ENCODE results near the gene HEATR5A.

HEATR5A gene

DNA sequence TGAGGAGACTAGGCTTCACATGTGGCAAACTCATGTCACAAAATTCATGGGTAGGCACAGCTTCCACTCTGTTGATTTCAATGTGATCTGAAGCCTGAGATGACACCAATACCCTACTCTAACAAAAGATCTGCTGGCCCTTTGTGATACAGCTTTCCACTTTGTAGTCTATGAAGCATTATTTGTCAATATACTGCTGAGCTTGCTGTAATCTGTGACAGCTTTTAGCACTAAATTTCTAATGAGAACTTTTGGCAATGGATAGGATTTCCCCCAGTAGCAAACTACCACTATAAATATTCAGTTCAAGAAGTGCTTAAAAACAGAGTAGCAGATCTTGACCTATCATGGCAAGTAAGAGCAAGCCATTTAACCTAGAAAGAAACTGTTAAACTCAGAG is 5.6 kb upstream of the HEATR5A start:
- DNase-seq, result no peak

DNA sequence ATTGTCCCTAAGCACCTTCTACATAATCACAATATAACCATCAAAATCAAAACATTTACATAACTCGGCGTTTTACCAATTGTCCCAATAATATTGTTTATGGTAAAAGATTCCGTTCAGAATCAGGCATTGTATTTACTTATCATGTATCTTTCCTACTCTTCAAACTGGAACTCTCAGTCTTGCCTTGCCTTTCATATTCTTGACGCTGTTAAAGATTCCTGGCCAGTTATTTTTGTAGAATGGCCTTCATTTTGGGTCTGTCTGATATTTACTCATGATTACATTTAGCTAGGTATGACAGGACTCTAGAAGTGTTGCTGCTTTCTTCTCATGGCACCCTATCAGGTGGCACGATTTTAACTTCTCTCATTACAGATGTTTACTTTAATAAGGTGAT is 850 bp upstream of the HEATR5A start:
- DNase-seq, result no peak

DNA sequence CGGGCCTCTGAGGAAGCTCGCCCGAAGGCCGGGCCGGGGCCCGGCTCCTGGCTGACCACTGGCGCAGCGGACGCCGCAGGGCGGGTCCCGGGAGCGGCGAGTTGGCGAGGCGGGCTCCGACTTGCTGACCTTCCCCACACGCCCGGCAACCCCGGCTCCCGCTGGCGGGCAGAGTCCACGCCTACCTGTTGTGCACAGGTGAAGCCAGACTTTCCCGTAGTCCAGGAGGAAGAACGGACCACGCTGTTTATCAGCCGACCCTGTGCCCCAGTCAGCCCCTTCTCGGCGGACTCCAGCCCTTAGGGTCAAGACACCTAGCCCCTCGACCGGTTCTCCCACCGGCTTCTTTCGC is 407 bp downstream of the HEATR5A start:
- DNase-seq, result no peak

DNA sequence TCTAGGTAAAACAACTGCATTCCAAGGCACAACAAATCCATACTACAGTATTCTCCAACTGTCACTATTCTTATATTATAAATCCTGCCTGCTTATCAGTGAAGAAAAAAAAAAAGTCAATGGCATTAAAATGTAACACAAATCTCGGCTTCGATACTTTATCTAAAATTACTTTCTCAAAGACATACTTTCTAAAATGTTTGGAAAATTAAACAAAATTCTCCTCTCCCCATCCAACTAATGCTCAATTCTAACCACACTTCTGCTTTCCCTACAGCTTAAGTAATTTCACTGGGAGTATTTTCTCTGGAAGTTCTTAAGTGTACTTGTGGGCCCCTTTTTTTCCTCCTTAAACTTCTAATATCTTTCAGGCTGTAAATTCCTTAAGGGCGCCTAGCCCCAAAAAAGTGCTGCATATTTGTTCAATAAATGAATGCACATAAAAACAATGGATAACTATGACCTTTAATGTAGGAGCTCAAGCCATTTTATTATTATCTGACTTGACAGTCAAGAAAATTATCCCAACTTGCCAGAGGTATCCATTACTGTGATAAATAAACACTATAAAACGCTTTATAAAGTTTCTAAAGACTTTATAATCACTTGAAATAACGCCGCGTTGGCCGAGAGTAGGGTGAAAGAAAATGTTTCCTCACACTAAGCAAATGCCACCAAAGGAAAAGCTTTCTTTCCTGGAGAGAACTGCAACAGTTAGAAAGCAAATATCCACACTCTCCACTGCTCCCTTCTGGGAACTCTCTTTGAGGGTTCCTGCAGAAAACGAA is 977 bp downstream of the HEATR5A start:
- no peak for DNase-seq

DNA sequence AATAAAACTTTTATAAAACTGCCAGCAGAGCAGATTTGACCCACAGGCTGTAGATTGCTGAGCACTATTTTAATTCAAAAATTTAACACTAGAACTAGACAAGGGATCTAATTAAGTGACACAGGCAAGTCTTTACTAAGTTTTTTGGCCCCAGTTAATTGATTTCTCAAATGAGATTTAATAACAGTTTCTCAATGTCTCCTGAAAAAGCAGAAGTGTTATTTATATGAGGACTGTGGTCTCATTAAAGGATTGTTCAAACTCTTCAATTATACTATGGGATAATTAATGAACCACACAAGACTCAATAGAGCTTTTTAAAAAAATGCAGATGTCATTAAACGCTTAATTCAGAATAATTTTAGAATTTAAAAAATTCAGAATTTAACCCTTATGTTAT is 1.9 kb downstream of the HEATR5A start:
- no peak for DNase-seq

DNA sequence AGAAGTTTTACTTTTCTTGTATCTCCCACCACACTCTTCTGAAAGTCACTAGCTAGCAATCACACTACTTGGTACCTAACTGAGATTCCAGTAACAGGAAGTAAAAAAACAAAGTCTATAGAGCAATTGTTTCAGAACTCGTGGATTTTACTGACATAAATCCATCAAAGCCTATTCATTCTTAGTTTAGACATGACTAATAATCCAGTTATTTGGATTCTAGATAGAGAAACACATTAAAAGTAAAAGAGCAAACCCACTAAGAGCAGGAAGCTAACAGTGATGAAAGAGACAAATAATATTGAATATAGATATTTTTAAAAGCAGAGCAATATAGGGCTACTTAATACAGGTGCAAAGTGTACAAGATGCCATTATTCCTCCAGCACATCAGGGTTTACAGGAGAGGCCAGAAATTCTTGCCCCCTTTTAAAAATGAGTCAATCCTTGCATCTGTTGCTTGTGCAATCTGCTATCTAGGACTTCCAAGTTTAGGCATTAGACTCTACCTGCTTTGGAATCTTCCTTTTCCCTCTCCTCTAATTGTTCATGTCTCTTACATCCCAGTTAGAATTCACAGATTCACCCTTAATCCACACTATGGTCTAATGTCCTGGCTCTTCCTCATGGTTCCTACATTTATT is 6.0 kb downstream of the HEATR5A start:
- no peak for DNase-seq

DNA sequence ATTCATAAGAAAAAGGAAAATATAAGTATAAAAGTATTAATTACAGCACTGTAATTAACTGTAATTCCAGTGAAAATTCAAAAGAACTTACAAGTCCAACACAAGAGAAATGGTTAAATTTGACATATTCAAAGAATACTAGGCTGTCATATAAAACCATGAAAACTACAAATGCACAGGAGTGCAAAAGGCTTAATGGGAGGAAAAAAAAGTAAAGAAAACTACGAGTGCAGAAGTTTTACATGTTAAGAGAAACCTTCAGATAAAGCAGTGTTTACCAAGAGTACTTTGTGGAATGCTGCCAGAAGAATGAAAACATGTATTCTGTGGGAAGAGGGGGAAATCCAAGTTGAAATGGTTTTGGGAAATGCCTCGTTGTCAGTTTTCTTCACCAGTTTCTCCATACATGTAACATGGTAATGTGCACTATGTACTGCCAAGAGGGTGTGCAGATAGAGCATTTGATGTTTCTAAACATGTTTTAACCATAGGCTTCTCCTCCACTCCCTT is 9.1 kb downstream of the HEATR5A start:
- DNase-seq, result no peak

DNA sequence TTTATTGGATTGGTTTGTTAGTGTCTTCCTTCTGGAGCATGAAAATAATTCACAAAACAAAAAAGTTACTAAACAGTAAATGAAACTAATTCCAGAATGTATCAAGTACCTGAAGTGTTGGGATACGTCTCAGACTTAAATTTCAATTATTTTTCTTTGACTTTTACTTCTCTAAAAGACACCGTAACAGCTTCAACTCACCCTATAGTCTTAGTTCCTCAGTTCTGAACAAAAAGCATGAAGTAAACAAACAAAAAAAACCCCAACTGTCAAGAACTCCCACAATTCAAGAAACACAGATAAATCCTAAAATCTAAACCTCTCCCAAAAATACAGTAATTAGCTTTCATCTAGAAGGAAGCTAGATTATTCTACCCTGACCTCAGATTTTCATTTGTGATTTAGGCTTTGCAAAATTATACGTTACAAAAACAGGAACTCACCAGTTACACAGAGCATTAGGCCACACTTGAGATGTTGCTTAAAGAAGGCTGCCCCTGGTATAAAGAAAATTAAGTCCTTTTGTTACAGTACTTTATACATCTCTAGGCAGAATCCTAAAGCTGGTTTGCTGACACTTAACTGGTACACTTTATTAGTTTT is 10.2 kb downstream of the HEATR5A start:
- no peak for DNase-seq

DNA sequence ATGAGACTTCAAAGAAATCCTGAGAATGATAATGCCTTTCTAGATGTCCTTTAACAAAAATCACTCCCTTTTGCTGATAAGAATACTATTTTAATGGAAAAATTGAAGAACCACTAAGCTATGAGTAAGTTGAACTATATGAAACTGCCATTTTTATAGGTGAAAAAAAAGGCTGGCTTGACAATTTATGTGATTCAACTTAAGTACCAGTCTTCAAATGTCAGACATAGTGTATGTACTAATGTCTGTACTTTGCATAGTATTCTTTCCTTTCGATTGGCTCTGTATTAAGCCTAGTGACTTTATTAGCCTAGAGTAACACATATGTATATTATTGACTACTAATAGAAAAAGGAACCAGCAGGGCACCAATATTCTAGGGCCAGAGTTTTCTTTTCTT is 11.9 kb downstream of the HEATR5A start:
- DNase-seq, result no peak

DNA sequence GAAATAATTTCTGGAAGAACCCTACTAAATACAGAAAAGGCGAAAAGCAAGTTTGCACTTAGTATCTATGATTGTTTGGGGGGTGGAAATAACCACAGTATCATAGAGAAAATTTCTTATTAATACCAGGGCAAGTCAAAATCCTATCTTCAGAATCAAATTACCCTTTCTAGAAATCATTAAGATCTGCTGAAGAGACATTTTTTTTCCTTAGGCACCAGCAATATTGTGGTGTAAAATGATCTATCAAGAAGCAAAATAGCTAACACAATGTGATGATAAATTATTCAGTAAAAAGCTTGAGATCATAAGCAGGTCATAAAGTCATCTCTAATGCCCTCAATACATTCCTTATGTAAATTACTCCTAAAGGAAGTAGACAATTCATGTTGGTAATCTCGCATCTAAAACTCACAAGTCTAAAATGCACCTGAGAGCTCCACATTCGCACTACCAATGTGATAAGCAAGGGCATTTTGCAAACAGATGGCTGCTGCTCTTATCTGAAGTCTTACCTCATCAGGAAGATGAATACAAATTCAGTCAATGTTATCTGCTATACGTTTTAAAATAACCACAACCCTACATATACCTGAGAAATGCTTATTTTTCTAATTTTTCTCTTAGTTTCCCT is 14.6 kb downstream of the HEATR5A start:
- no peak for DNase-seq

DNA sequence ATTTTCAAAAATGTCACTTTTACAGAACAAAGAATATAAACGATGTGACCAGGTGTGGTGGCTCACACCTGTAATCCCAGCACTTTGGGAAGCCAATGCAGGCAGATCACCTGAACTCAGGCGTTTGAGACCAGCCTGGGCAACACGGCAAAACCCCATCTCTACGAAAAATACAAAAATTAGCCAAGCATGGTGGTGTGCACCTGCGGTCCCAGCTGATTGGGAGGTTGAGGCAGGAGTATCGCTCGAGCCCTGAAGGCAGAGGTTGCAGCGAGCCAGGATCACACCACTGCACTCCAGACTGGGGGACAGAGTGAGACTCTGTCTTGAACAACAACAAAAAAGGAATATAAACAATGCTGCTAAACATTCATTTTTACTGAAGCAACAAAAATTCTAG is 15.2 kb downstream of the HEATR5A start:
- DNase-seq, result no peak

DNA sequence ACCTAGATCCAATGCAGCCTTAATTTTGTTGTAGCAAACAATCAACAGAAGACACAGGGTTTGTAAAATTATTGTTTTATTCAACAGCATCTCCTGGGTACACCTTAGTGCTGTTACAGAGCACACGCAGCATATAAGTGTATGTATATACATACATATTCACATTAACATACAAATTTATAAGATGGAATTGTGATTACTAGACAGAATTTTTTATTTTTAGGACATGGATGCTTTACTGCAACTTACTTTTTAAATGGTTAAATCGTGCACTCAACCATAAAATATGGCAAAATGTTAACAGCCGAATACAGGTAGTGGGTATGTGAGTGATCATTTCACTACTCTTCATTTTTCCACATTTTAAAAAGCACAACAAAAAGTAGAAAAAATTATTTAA is 16.6 kb downstream of the HEATR5A start:
- no peak for DNase-seq

DNA sequence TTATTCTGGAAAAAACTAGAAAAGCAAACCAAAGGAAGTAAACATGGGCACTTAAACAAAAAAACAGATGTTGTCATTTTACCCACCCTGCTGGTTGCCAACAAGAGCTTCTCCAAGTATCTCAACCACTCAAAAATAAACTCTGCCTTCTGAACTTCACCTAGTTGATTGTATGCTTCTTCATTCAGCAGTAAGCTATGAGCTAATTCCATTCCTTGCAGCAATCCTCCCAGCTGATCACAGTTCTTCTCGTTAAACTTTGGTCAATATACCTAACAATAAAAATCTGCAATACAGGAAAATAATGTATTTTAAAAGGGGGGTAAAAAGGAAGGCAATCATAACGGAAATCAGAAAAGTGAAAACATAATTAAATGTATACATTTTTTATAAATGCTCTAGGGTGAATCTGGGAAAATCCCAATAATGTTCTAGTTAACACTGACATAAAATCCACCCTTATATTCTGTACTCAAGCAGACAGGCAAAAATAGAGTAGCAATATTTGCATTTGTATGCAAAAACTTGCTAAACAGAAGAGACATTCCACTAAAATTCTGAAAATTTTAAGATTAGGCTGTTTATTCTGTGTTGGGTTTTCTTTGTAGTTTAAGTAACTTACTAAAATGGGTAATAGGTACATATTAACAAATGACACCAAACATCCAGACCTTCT is 17.4 kb downstream of the HEATR5A start:
- DNase-seq, result no peak

DNA sequence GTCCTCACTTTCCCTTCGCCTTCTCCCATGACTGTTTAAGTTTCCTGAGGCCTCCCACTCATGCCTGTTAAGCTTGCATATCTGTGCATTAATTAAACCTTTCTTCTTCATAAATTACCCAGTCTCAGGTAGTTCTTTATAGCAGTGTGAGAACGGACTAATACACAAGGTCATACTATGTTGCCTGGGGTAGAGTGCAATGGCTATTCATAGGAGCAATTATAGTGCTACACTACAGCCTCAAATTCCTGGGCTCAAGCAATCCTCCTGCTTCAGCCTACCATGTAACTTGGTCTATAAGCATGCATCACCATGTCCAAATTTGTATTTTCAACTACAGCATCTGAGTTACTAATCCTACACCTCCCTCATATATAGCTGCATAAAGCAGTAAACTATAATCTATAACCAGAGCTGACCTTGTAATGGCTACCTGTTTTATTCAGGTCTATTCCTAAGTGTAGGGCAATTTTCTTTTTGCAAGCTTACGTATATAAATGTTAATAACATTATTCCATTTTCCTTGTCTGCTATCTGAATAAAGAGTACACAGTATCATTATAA is 18.9 kb downstream of the HEATR5A start:
- DNase-seq, result no peak

DNA sequence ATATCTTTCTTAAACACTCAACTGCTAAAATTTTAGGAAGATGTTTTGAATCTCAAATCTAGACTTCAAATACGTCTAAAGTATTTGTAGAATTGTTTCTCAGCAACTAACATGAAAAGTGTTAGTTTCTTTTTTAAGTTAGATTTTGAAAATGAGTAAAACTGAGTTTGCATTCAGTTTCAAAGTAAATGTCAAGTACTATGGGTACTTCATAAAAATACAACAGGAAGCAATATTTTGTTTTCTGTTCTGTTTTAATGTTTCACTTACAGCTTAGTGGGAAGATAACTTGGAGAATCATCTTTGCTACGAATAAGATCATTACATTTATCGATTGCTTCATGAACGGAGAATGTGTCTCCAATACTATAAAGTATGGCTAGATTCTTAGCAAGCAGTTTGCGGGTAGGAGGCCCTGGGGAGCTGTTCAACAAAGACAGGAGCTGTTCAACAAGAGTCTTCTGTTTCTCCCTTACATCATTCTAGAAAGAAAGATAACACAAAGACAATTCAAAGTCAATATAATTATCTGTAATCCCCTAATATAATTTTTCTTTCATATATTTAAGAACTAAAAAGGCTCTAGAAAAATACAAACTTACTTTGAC is 20.2 kb downstream of the HEATR5A start:
- DNase-seq, result no peak

DNA sequence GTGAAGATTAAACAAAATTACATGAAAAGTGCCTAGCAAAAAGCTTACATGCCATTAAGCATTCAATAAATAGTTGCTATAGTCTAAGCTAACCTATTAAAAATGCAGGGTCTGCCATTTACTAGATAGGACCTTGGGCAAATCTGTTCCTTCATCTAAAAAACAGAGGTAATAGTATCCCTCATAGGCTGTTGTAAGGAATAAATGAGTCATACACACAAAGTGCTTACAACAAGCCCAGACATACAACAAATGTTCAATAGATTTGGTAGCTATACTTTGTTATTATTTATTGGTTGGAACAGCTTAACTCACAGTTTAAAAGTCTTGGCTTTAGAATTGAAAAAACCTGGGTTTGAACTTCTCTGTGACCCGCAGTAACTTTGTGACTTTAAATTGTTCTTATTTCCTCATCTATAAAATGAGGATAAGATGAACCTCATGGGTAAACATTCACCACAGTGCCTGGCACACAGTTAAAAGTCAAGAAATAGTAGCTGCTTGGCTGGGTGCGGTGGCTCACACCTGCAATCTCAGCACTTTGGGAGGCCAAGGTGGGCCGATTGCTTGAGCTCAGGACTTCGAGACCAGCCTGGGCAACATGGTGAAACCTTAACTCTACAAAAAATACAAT is 24.7 kb downstream of the HEATR5A start:
- DNase-seq, result no peak

DNA sequence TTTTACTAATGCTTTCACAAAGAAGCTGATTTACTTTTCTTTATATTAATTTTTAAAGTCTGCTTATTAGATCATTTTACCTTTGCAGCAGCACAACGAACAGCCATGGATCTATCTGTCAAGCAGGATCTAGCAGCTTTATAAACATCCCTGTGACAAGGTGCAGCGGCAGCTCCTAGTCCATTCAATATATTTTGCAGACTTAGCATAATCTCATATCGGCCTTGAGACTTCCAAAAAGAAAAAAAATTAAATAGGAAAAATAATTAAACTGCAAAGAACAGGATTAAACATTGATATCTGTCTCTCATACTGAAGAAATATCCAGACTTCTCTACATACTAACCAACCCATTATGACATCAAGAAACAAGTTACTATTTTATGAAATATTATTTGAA is 25.2 kb downstream of the HEATR5A start:
- no peak for DNase-seq

DNA sequence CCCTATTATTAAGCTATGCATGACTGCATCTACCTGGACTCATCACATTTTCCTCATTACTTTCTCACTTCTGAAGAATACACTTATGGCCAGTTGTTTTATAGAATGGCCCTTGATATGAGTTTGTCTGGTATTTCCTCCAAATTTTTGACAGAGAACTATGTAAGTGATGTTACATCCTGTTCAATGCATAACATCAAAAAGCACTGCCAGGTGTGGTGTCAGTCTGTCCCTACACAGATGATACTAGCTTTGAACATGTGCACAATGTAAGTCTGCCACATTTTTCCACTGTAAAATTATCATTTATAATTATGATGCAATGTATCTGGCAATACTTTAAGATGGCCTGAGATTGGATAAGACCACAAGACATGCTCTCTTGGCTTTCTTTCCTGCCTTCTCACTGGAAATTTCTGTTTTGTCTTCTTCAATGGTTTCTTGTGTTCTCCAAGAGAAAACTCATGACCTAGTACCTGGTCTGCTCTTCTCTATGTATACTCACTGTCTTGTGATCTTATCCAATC is 28.3 kb downstream of the HEATR5A start:
- no peak for DNase-seq

DNA sequence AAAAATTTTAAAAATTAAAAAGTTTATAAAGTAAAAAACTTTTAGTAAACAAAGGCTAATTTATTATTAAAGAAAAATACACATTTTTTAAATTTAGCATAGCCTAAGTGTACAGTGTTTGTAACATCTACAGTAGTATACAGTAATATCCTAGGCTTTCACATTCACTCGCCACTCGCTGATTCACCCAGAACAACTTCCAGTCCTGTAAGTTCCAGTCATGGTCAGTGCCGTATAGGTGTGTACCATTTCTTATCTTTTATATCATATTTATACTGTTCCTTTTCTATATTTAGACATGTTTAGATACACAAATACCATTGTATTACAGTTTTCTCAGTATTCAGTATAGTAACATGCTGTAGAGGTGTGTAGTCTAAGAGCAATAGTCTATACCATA is 28.9 kb downstream of the HEATR5A start:
- DNase-seq, result no peak

DNA sequence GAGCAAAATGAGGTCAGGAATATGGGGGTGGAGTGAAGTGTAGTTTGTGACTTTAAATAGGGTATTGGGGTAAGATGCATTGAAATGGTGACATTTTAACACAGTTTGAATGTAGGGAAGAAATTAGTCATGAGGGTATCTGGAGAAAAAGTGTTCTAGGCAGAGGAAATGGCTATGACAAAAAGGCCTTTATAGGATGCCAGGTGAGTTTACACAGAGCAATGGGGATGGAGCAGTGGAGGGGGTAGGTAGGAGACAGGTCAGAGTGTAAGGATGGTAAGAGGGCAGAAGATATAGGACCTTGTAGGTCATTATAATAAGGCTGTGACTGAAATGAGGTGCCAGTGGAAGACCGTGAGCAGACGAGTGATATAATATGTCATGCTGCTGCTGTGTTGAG is 30.4 kb downstream of the HEATR5A start:
- DNase-seq, result no peak

DNA sequence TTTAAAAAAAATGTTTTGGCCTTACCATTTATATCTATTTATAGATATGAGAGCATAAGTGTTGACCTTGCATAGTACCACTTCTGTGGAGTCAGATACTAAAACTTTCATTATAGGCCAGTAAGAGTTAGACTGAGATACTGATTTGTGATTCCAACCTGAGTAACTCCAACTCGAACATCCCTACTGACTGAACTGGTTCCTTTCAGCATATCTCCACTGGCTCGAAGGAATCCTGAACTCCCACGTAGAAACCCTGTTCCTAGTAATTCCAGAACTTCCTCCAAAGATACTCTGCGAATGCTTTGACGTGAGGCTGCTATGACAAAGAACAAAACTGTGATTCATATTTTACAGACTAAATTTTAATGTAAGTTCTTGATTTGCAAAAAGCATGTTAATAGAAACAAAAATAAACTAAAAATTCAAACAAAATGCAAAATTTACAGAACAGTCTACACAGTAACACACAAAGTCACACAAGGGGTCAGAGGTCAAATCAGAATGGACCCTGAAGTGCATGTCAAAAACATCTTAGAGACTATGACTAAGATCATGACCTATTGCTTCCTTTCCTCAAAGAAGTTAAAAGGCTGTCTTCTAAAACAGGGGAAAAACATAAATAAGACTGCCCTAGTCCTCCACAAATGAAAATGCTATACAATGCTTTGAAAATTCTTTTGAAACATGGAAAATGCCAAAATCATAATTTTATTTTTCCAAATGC is 31.5 kb downstream of the HEATR5A start:
- no peak for DNase-seq
